CD4-positive, alpha-beta T cell (primary cell): ENCODE results near the gene UBAC2. TPM values are rescaled to one million over a fixed set of nuclear protein-coding genes. Genes with fewer than 3 reads are reported as not detected.

ENCODE experiments used
- ATAC-seq: fragments of 200-7000 bp; cut with Tn5 transposase; one replicate; pipeline ENCODE4 v1.10.0; 2022; ENCODE audit warnings: mild to moderate bottlenecking; ENCODE audit not compliant: poor library complexity
- CTCF ChIA-PET: fragments of 350-600 bp; sonication (Branson Sonifier 250); formaldehyde crosslinking; loops from one replicate; lab custom pipeline; 2021; ENCODE audit warnings: antibody characterized with exemption, inconsistent platforms; lab: Charles Lee
- POLR2A ChIA-PET: fragments of 350-600 bp; sonication (Branson Sonifier 250); formaldehyde crosslinking; loops from one replicate; lab custom pipeline; 2021; ENCODE audit warnings: antibody characterized with exemption, inconsistent platforms; lab: Charles Lee
- DNase-seq, 14 experiments: peaks; one replicate each; pipeline ENCODE4 v3.0.0-alpha.2; 2013 to 2020; ENCODE audit warnings: mixed read lengths in 2 of 14
- H3K27ac ChIP-seq, 2 donors: one replicate each; pipeline versions ENCODE4 v1.5.1 to v1.7.0; 2013; ENCODE audit warnings: low read length in 2 of 2, low read depth in 1 of 2, mild to moderate bottlenecking in 1 of 2
- H3K27me3 ChIP-seq, 2 experiments: 1 replicate in 1 of 2; 2 replicates in 1 of 2; pipeline versions ENCODE4 v1.6.1 to v1.7.0; 2013; ENCODE audit warnings: low read length in 2 of 2, control low read depth in 1 of 2, mild to moderate bottlenecking in 1 of 2, moderate library complexity in 1 of 2; ENCODE audit not compliant: insufficient read depth in 2 of 2, control insufficient read depth in 1 of 2
- H3K36me3 ChIP-seq: one replicate; pipeline ENCODE4 v1.6.1; 2013; ENCODE audit warnings: low read length, control low read depth; ENCODE audit not compliant: insufficient read depth
- H3K4me1 ChIP-seq: one replicate; pipeline ENCODE4 v1.6.1; 2013; ENCODE audit warnings: low read length, control low read depth; ENCODE audit not compliant: insufficient read depth
- H3K4me3 ChIP-seq: one replicate; pipeline ENCODE4 v1.5.1; 2013; ENCODE audit warnings: mild to moderate bottlenecking, low read length, moderate library complexity
- H3K9me3 ChIP-seq, 2 experiments: 1 replicate in 1 of 2; 2 replicates in 1 of 2; pipeline versions ENCODE4 v1.6.1 to v1.7.0; 2013; ENCODE audit warnings: low read length in 2 of 2, mild to moderate bottlenecking in 2 of 2, control low read depth in 1 of 2, moderate library complexity in 1 of 2; ENCODE audit not compliant: control insufficient read depth in 1 of 2, insufficient read depth in 1 of 2
- H3K27ac Mint-ChIP-seq: one replicate; pipeline ENCODE4 v1.8.0; 2020; ENCODE audit warnings: mixed read lengths
- H3K27me3 Mint-ChIP-seq: one replicate; pipeline ENCODE4 v1.8.0; 2021; ENCODE audit warnings: mixed read lengths
- H3K36me3 Mint-ChIP-seq: one replicate; pipeline ENCODE4 v1.8.0; 2021; ENCODE audit warnings: low read depth, mixed read lengths
- H3K4me1 Mint-ChIP-seq: one replicate; pipeline ENCODE4 v1.8.0; 2021; ENCODE audit warnings: low read depth, mixed read lengths
- H3K4me3 Mint-ChIP-seq: one replicate; pipeline ENCODE4 v1.8.0; 2020; ENCODE audit warnings: mild to moderate bottlenecking, mixed read lengths
- H3K9me3 Mint-ChIP-seq: one replicate; pipeline ENCODE4 v1.8.0; 2020; ENCODE audit warnings: mixed read lengths
- intact Hi-C, 2 experiments: fragments of 100-400 bp; cut with DNase I in 1 of 2; cut with micrococcal nuclease in 1 of 2; formaldehyde crosslinking; loops; one replicate each; pipeline versions ENCODE4 v1.15.1 to v1.9.0; 2023 to 2025; cut with DNase I, micrococcal nuclease
- total RNA-seq, 174 experiments: library from RNA in 2 of 174; stranded (reverse) in 2 of 174; gene quantifications; one replicate each; pipeline ENCODE4 v1.2.3 and lab custom pipeline; 2021 to 2026
- TF ChIP-seq, protein P1 (sequence below): fragments of 200-600 bp; IDR thresholded peaks from one replicate; pipeline ENCODE4 v1.8.0; 2022; ENCODE audit warnings: antibody characterized with exemption, mild to moderate bottlenecking

UBAC2 gene
- total RNA-seq, 2 experiments from 2014 or later = 59.8 to 67.4 TPM

DNA sequence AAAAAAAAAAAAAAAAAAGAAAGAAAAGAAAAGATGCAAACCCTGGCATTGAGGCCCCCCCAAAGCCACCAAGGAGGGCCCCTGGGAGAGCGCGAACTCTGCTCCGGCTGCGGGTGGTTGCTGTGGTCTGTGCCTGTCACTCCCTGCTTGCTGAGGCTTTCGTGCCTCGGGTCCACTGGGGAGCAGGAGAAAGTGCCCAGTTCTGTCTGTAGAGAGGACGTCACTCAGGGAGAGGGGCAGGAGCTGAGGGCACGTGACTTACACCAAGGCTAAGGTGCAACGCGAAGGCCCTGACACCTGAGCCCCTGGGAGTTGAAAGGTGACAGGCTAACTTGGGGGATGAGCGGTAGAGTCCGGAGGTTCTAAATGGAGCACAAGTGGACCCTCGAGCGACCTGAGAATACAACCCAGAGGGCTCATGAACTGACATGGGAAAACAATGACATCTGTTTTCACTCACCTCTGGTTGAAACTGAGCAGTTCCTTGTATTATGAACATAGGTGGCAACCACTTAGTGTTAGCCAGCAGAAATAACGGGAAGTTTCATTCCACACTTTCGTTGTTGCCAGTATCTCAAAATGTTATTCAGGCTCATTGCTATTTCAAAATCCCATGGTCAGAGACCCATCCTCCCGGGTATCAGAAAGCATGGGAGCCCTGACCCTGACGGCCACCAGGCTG lies 231.4 kb downstream of the UBAC2 start:
- intact Hi-C loops = loop anchor here in 1 of 2 experiments (5.0 kb wide), 1 partner anchor 230 kb away; the partner anchor contains the start of gene UBAC2
- Mint-ChIP-seq H3K27me3 (no peaks in the 10 kb centered on the region), H3K9me3 (no peaks in the 10 kb centered on the region), H3K36me3 (no peaks in the 10 kb centered on the region), H3K27ac (peak overlapping the region; percentile 84), H3K4me3 (peak overlapping the region; percentile 77), H3K4me1 (peaks cover 72% of the 10 kb centered on the region)
- no peaks in the 10 kb centered on the region for H3K36me3 ChIP-seq
- H3K4me1 ChIP-seq = peaks cover 64% of the 10 kb centered on the region
- peak overlapping the region; percentile 43 for H3K4me3 ChIP-seq
- ATAC-seq = no peak
- peak overlapping the region; percentile 62 to 81 for H3K27ac ChIP-seq
- no peaks in the 10 kb centered on the region for H3K27me3 ChIP-seq
- POLR2A ChIA-PET = no interaction called here
- no peaks in the 10 kb centered on the region for H3K9me3 ChIP-seq
- DNase-seq = peak in 2 of 14 experiments; percentile 34 to 53
- CTCF ChIA-PET = no interaction called here
- TF ChIP-seq, protein P1, sequence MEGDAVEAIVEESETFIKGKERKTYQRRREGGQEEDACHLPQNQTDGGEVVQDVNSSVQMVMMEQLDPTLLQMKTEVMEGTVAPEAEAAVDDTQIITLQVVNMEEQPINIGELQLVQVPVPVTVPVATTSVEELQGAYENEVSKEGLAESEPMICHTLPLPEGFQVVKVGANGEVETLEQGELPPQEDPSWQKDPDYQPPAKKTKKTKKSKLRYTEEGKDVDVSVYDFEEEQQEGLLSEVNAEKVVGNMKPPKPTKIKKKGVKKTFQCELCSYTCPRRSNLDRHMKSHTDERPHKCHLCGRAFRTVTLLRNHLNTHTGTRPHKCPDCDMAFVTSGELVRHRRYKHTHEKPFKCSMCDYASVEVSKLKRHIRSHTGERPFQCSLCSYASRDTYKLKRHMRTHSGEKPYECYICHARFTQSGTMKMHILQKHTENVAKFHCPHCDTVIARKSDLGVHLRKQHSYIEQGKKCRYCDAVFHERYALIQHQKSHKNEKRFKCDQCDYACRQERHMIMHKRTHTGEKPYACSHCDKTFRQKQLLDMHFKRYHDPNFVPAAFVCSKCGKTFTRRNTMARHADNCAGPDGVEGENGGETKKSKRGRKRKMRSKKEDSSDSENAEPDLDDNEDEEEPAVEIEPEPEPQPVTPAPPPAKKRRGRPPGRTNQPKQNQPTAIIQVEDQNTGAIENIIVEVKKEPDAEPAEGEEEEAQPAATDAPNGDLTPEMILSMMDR = no peak

- Mint-ChIP-seq H3K27me3 (no peaks in the 10 kb centered on the region), H3K36me3 (no peaks in the 10 kb centered on the region), H3K9me3 (no peaks in the 10 kb centered on the region), H3K4me3 (peak overlapping the region; percentile 77), H3K4me1 (peaks cover 74% of the 10 kb centered on the region), H3K27ac (peak overlapping the region; percentile 84)
- H3K4me1 ChIP-seq = peaks cover 62% of the 10 kb centered on the region
- H3K36me3 ChIP-seq = no peaks in the 10 kb centered on the region
- peak overlapping the region; percentile 43 for H3K4me3 ChIP-seq
- H3K9me3 ChIP-seq = no peaks in the 10 kb centered on the region
- ATAC-seq = peak; percentile 19
- peak; percentile 50 to 97 (median 71) for DNase-seq
- no peaks in the 10 kb centered on the region for H3K27me3 ChIP-seq
- ChIA-PET POLR2A (interaction anchor here (0.6 to 4.8 kb wide), 6 partner anchors 14 to 163 kb away, joined by 3 to 57 read pairs (median 8); no protein-coding TSS in a partner anchor), CTCF (interaction anchor here (2.1 to 10.9 kb wide), 5 partner anchors 12 to 162 kb away, joined by 6 to 189 read pairs (median 15); no protein-coding TSS in a partner anchor)
- TF ChIP-seq, protein P1 = no peak
- H3K27ac ChIP-seq = peak overlapping the region; percentile 69 to 81
- intact Hi-C loops = loop anchor here in 1 of 2 experiments (5.0 kb wide), 1 partner anchor 231 kb away; the partner anchor contains the start of gene UBAC2
Measured at GRCh38 chr13:99432609-99433542, 232.2 kb downstream of the UBAC2 start.

- TF ChIP-seq, protein P1 = no peak
- Histone ChIP-seq H3K4me1 (peaks cover 62% of the 10 kb centered on the region), H3K4me3 (peak overlapping the region; percentile 0), H3K36me3 (no peaks in the 10 kb centered on the region), H3K27me3 (no peaks in the 10 kb centered on the region), H3K27ac (peak overlapping the region; percentile 69 to 81), H3K9me3 (no peaks in the 10 kb centered on the region)
- CTCF ChIA-PET = interaction anchor here (1.1 to 10.9 kb wide), 21 partner anchors 13 to 232 kb away, joined by 3 to 189 read pairs (median 5); partner anchors contain the start of gene UBAC2
- no peak for ATAC-seq
- no peaks in the 10 kb centered on the region for H3K27me3 Mint-ChIP-seq
- H3K9me3 Mint-ChIP-seq = no peaks in the 10 kb centered on the region
- no peaks in the 10 kb centered on the region for H3K36me3 Mint-ChIP-seq
- peak overlapping the region; percentile 77 for H3K4me3 Mint-ChIP-seq
- intact Hi-C loops = loop anchor here (1.0 to 5.0 kb wide), 6 partner anchors 8 to 231 kb away; partner anchors contain the start of genes GPR183 (in 1 of the 2) and UBAC2 (in 1 of the 2)
- DNase-seq = peak in 1 of 14 experiments; percentile 24
- H3K27ac Mint-ChIP-seq = peak overlapping the region; percentile 84
- H3K4me1 Mint-ChIP-seq = peaks cover 74% of the 10 kb centered on the region
- POLR2A ChIA-PET = interaction anchor here (0.6 to 4.8 kb wide), 12 partner anchors 8 to 233 kb away, joined by 3 to 57 read pairs (median 3); partner anchors contain the start of gene UBAC2
Measured at GRCh38 chr13:99433543-99434075, 233.0 kb downstream of the UBAC2 start.
